ENCODE results near the gene HERC2. TPM values are rescaled to one million over a fixed set of nuclear protein-coding genes. Genes with fewer than 3 reads are reported as not detected.

The HERC2 gene
- polyA plus RNA-seq, 10 donors: 28.3 to 43.5 (median 35.7) TPM

DNA sequence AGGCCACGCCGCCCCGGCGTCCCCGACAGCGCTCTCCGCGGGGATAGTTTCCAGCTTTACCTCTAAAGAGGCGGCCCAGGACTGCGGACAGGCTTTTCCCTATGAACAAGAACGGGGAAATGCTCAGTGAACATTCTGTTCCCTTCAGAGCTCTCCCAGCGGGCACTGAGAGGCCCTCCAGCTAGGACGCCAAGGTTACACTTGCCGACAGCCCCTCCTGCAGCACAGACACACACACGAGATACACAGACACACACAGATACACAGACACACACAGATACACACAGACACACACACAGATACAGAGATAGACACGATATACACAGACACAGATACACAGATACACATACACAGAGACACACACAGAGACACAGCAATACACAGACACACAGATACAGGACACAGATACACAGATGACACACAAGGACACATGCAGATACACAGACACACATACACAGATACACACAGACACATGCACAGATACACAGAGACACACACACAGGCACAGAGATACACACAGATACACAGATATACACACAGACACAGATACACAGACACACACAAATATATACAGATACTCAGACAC is 222.3 kb downstream of the HERC2 start:
- DNase-seq: no peak

GRCh38 chr15:28098766-28099554 is 223.0 kb downstream of the HERC2 start, which contains the start of gene OCA2:
OCA2 (minus strand) TSS chr15:28099315; CDS start chr15:28081874, 17,441 bp downstream.
- DNase-seq: peak in 1 of 3 donors; percentile 65

GRCh38 chr15:28098360-28098765 is 223.6 kb downstream of the HERC2 start:
- no peak for DNase-seq

GRCh38 chr15:28097656-28098359 is 224.2 kb downstream of the HERC2 start:
- DNase-seq: no peak

- DNase-seq: peak in 1 of 3 donors; percentile 63
These were observed 225.1 kb downstream of the HERC2 start for GRCh38 chr15:28096670-28097431.

DNA sequence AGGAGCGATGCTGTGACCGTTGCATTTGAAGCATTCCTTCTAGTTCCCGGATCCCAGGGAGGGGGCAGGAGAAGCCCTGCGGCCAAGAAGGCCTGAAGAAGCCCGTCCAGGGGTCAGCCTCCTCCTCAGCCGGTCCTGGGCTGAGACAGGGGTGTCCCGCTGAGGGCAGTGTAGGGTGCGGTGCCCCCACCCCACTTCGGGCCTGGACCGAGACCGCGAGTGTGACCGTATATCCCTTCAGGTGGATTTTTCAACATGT is 225.6 kb downstream of the HERC2 start:
- DNase-seq: no peak

DNA sequence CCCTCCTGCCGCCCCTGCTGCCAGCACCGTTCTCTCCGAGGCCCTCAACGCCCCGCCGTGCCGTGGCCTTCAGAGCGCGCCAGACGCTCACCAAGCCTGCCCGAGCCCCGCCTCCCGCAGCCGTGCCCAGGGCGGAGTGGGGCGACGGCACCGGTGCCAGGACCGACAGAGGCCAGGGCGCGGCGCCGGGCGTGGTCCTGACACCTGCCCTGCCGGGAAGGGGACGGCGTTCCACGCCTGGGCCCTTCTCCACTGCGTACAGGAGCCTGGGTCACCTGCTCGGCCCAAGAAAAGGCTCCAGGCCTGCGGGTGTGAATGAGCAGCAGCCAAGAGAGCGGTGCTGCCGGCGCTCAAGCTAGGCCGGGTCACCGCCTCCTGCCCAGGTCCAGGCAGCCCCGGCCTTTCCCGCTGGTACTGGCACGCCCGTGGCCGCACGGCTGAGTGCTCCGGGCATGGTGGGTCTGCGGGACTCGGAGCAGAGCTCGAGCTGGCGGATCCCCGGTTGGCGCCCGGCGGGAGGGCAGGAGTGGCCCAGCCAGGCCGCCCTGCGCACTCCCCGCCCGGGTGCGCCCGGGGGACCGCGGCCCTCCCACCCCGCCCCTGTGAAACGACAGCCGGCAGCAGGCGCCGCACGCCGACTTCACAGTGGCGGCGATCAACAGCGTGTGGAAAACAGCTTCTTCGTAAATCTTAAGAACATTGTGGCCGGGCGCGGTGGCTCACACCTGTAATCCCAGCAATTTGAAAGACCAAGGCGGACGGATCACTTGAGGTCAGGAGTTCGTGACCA is 227.1 kb downstream of the HERC2 start:
- peak in 1 of 3 donors; percentile 63 for DNase-seq

DNA sequence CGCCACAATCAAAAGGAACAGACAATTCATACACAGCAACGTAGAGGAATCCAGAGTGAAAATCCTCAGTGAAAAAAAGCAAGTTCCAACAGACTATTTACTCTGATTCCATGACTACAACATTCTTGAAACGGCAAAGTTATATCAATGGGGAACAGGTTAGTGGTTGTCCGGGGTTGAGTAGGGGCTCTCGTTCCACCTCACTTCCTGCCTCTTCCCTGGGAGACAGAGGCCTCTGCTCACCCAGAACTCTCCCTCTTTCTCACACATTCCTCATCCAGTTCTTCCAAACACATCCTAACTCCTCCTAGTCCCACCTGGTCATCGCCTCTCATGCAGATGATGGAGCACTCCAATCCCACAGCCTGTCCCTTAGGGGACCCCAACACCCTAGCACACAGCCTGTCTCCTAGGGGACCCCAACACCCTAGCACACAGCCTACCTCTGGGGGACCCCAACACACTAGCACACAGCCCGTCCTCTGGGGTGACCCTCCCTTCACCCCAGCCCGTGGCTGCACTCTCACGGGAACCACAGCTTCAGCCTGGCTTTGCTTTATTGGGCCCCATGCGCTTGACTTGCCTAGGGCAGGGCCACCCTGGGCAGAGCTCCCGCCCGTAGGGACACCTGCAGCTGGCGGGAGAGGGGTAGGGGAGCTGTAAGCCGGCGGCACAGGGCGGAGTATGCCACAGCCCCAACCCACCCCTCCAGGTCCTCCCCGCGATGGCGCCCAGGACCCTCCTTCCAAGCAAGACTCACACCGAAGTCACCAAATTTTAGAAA is 228.0 kb downstream of the HERC2 start:
- DNase-seq: no peak

DNA sequence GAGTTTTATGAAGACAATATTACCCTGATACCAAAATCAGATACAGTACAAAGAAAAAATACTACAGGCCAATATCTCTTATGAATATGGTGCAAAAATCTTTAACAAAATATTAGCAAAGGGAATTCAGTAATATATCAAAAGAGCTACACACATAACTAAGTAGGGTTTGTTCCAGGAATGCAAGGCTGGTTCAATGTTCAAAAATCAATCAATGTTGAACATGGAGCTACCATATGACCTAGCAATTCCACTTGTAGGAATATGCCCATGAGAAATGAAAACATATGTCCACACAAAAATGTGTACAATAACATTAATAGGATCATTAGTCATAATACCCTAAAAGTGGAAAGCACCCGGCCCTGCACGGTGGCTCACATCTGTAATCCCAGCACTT is 230.7 kb downstream of the HERC2 start:
- no peak for DNase-seq

- peak in 1 of 3 donors; percentile 55 for DNase-seq
These were observed 235.7 kb downstream of the HERC2 start for GRCh38 chr15:28086175-28086703.

- no peak for DNase-seq
These were observed 236.3 kb downstream of the HERC2 start for GRCh38 chr15:28085489-28086174.

DNA sequence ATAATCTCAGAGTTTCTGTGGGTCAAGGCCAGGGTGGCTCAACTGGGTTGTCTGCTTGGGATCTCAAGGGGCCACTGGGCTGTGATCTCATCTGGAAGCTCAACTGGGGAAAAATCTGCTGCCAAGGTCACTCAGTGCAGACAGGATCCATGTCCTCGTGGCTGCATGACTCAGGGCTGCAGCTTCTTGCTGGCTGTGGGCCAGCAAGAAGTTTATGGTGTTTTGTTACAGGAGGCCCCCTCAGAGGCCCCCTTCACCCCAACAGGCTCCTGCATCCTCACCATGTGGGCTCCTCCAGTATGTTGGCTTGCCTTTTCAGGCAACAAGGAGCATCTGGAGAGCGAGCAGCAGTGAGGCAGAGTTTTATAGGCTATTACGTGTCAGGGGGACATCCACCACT is 237.4 kb downstream of the HERC2 start:
- DNase-seq: no peak

GRCh38 chr15:28082891-28083684 is 238.9 kb downstream of the HERC2 start:
- DNase-seq: no peak

DNA sequence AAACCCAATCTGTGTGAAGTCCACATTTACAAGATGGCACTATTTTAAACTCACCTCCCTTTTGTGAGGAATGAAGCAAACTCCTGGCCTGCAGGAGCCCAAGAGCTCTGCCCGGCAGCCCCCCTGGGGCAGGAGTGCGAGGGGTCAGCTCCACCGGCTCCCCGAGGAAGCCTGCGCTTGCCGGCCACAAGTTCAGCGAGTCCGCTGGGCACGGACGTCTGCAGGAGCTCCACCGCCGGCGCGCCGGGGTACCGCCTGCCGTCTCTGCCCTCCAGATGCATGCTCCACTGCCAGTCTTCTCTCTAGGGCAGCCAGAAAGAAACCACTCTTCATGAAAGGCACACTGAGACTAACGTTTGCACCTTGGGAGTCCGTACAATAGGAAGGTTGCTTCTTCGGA is 240.4 kb downstream of the HERC2 start:
- no peak for DNase-seq

DNA sequence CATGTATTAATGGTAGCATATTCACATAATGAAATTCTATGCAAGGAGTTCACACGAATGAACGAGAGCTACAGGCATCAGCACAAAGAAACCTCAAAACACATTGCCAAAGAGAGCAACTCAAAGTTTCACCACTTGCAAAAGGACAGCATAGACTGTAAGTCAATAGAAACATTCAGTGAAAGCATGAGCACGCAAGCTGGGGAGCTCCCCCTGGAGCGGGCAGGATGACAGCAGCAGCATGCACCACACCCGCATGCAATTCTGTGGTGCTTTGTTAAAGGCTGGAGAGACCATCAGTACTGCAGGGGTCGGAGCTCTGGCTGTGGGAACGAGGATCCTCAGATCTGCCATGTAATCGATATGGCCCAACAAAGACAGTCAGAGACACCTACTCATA is 241.6 kb downstream of the HERC2 start:
- peak in 1 of 3 donors; percentile 44 for DNase-seq

DNA sequence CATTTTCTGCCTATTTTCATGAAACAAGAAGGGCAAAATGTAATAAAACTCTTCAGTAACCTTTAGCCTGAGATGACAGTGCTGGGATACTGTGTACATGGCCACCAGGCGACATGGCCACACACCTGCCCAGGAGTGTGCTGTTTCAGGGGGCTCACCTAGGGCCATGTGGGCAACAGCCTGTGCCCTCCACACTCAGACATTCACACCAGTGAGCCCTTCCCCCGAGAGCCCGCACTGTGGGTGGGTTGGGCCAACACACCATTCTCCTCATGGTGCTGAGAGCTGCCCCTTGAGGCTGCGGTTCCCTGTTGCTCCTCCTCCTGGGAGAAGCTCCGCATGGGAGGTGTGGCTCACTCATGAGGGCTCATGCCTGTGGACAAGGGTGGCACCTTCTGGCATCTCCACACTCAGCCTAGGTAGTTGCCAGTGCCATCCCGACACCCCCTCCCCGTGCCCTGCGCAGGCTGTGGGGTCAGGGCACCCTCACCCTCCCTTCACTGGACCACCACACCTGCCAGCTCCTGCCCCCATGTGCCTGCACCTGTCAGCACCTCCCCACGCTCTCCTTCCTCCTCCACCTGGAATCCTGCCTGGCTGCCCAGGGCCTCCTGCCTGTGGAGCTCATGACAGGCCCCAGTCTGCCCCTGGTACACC is 242.5 kb downstream of the HERC2 start:
- DNase-seq: no peak

- no peak for DNase-seq
These were observed 243.7 kb downstream of the HERC2 start for GRCh38 chr15:28078191-28078719.

DNA sequence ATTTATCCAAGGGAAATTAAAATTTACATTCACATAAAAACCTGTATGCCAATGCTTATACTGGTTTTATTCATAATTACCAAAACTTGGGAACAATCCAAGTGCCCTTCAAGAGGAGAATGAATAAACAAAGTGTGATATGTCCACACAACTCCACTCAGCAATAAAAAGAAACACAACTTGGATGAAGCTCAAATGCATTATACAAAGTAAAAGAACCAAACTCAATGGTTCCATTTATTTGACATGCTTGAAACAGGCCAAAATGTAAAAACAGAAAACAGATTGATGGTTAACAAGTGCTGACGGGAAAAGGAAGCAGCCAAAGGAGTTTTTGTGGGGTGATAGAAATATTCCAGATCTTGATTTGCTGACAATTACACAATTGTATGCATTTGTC is 246.4 kb downstream of the HERC2 start:
- DNase-seq: no peak
